AG10803 (cell line): ENCODE data around the gene NRF1.

Source experiments
- DNase-seq: peaks from one replicate; pipeline ENCODE4 v3.0.0; 2010; ENCODE audit warnings: low read depth
- H3K4me3 ChIP-seq: 2 replicates; pipeline ENCODE4 v1.5.1; 2011; ENCODE audit warnings: mild to moderate bottlenecking, low read length, control low read depth
- CTCF ChIP-seq: conservative IDR thresholded peaks from 2 replicates; pipeline ENCODE4 v1.5.1; 2011; ENCODE audit warnings: mild to moderate bottlenecking, low read length, control low read depth, inconsistent platforms

NRF1 gene

GRCh38 chr7:129752760-129753159 is 141.2 kb downstream of the NRF1 start:
- no peak overlapping the region for H3K4me3 ChIP-seq
- no peak for TF ChIP-seq CTCF
- no peak for DNase-seq

- no peak for TF ChIP-seq CTCF
- no peak overlapping the region for H3K4me3 ChIP-seq
- no peak for DNase-seq
These were observed 142.9 kb downstream of the NRF1 start for GRCh38 chr7:129754406-129754805.

- no peak for TF ChIP-seq CTCF
- DNase-seq: no peak
- H3K4me3 ChIP-seq: no peak overlapping the region
These were observed 146.5 kb downstream of the NRF1 start for GRCh38 chr7:129757991-129758390.

GRCh38 chr7:129762387-129762969 is 151.0 kb downstream of the NRF1 start:
- H3K4me3 ChIP-seq: no peak overlapping the region
- DNase-seq: no peak
- no peak for TF ChIP-seq CTCF

GRCh38 chr7:129764247-129765084 is 152.9 kb downstream of the NRF1 start:
- DNase-seq: no peak
- TF ChIP-seq CTCF: no peak
- no peak overlapping the region for H3K4me3 ChIP-seq

GRCh38 chr7:129765352-129765751 is 153.8 kb downstream of the NRF1 start:
- TF ChIP-seq CTCF: no peak
- no peak overlapping the region for H3K4me3 ChIP-seq
- no peak for DNase-seq
